Measurements from ENCODE around the gene SHISAL2B.

SHISAL2B gene

DNA sequence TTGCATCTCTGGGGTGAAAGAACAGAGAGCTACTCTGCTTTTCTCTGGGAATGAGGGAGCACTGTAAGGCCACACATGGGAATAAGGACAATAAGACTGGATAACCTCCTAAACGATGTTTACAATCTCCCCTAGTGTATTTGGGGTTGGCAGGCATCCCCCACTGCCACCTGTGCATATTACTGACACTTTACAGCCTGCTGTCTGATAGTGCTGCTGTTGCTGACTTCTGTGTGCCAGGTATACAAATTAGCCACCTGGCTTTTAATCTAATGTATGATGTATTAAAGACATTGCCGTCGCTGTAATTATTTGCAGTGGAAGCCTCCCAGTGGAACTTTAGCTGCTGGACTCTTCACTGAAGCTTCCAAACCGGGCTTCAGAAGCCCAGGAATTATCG lies 4.4 kb upstream of the SHISAL2B start:
- H3F3A ChIP-seq (ENCODE audit: insufficient read depth, low read length): no peaks in the 10 kb centered on the region
- no peak overlapping the region for H3K4me2 ChIP-seq (ENCODE audit: low read depth, low read length)
- H4K20me1 ChIP-seq (ENCODE audit: insufficient read depth, low read length): no peaks in the 10 kb centered on the region
- H3K36me3 ChIP-seq (replicated peaks; ENCODE audit: insufficient read depth, low read length): no peaks in the 10 kb centered on the region
- no peaks in the 10 kb centered on the region for H3K9me2 ChIP-seq (replicated peaks; ENCODE audit: insufficient read depth, low read length)
- TF ChIP-seq EZH2phosphoT487 (IDR thresholded peaks at IDR 0.05; ENCODE audit: low read length) (no peak), EZH2 (optimal IDR thresholded peaks at IDR 0.05; ENCODE audit: low read depth, low read length) (no peak)
- TF ChIP-seq, protein P1, sequence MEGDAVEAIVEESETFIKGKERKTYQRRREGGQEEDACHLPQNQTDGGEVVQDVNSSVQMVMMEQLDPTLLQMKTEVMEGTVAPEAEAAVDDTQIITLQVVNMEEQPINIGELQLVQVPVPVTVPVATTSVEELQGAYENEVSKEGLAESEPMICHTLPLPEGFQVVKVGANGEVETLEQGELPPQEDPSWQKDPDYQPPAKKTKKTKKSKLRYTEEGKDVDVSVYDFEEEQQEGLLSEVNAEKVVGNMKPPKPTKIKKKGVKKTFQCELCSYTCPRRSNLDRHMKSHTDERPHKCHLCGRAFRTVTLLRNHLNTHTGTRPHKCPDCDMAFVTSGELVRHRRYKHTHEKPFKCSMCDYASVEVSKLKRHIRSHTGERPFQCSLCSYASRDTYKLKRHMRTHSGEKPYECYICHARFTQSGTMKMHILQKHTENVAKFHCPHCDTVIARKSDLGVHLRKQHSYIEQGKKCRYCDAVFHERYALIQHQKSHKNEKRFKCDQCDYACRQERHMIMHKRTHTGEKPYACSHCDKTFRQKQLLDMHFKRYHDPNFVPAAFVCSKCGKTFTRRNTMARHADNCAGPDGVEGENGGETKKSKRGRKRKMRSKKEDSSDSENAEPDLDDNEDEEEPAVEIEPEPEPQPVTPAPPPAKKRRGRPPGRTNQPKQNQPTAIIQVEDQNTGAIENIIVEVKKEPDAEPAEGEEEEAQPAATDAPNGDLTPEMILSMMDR (IDR thresholded peaks at IDR 0.05; ENCODE audit: low read length): no peak
- H3K4me3 ChIP-seq (ENCODE audit: low read length): no peak overlapping the region
- no peak overlapping the region for H3K27ac ChIP-seq (ENCODE audit: low read length)
- no peaks in the 10 kb centered on the region for H3K4me1 ChIP-seq (ENCODE audit: low read length)
- no peaks in the 10 kb centered on the region for H3K27me3 ChIP-seq (replicated peaks; ENCODE audit: insufficient read depth, low read length)
- H3K79me2 ChIP-seq (ENCODE audit: low read length): no peaks in the 10 kb centered on the region
- H3K9me3 ChIP-seq (replicated peaks; ENCODE audit: insufficient read depth, low read length): no peaks in the 10 kb centered on the region
- H2AFZ ChIP-seq (ENCODE audit: low read length): no peak overlapping the region
- no peak overlapping the region for H3K9ac ChIP-seq (ENCODE audit: low read length)
- DNase-seq: no peak

DNA sequence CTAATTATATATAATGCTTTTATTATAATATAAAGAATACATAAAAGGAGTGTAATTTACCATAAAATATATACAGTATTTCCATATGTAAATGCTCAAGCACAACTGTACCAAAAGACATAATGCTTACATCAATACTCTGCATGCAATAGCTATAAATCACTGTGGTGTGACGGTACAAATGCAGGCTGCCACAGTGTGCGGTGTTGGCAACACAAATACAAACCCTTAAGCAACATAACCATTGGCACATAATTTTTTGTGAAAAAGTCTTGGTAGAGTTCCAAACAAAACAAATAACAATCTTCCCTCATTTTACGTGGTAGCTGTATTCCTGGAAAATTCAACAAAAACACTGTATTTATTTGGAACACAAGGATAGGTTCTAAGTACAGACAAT lies 1.9 kb upstream of the SHISAL2B start:
- no peak for DNase-seq
- Histone ChIP-seq H3K36me3 (replicated peaks; ENCODE audit: insufficient read depth, low read length) (no peaks in the 10 kb centered on the region), H3K4me2 (ENCODE audit: low read depth, low read length) (no peak overlapping the region), H4K20me1 (ENCODE audit: insufficient read depth, low read length) (no peaks in the 10 kb centered on the region), H3K27me3 (replicated peaks; ENCODE audit: insufficient read depth, low read length) (no peaks in the 10 kb centered on the region), H3K9me3 (replicated peaks; ENCODE audit: insufficient read depth, low read length) (no peaks in the 10 kb centered on the region), H3F3A (ENCODE audit: insufficient read depth, low read length) (no peaks in the 10 kb centered on the region), H3K27ac (ENCODE audit: low read length) (no peak overlapping the region), H3K9ac (ENCODE audit: low read length) (no peak overlapping the region), H3K79me2 (ENCODE audit: low read length) (no peaks in the 10 kb centered on the region), H3K9me2 (replicated peaks; ENCODE audit: insufficient read depth, low read length) (no peaks in the 10 kb centered on the region), H3K4me1 (ENCODE audit: low read length) (no peaks in the 10 kb centered on the region), H3K4me3 (ENCODE audit: low read length) (no peak overlapping the region), H2AFZ (ENCODE audit: low read length) (no peak overlapping the region)
- no peak for TF ChIP-seq EZH2phosphoT487 (IDR thresholded peaks at IDR 0.05; ENCODE audit: low read length)
- TF ChIP-seq, protein P1 (IDR thresholded peaks at IDR 0.05; ENCODE audit: low read length): no peak
- TF ChIP-seq EZH2 (optimal IDR thresholded peaks at IDR 0.05; ENCODE audit: low read depth, low read length): no peak

DNA sequence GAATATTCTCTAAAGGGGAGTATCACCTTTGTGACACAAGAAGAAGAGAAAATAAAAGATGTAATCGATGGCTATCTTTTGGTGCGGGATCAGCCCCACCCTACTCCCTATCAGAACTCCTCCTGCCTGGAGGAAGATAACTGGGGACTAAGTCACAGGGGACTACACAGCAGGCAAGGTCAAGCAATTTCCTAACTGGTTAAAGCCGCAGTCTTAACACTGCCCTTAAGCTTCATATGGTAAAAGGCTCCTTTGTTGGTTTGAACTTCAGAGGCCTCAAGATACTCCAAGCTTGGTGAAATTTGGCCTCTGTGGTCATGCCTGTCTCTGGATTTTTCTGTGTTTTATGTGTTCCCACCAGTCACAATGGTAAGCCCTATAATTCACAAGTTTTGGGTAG lies 1.3 kb upstream of the SHISAL2B start:
- H3K27me3 ChIP-seq (replicated peaks; ENCODE audit: insufficient read depth, low read length): no peaks in the 10 kb centered on the region

More for the DNA sequence above, 1.3 kb upstream of the SHISAL2B start:
- Histone ChIP-seq H4K20me1 (ENCODE audit: insufficient read depth, low read length) (no peaks in the 10 kb centered on the region), H3F3A (ENCODE audit: insufficient read depth, low read length) (no peaks in the 10 kb centered on the region), H3K27ac (ENCODE audit: low read length) (no peak overlapping the region), H3K9me3 (replicated peaks; ENCODE audit: insufficient read depth, low read length) (no peaks in the 10 kb centered on the region), H3K36me3 (replicated peaks; ENCODE audit: insufficient read depth, low read length) (no peaks in the 10 kb centered on the region), H3K4me2 (ENCODE audit: low read depth, low read length) (no peak overlapping the region), H3K4me1 (ENCODE audit: low read length) (no peaks in the 10 kb centered on the region), H3K9me2 (replicated peaks; ENCODE audit: insufficient read depth, low read length) (no peaks in the 10 kb centered on the region), H3K79me2 (ENCODE audit: low read length) (no peaks in the 10 kb centered on the region), H2AFZ (ENCODE audit: low read length) (no peak overlapping the region), H3K4me3 (ENCODE audit: low read length) (no peak overlapping the region), H3K9ac (ENCODE audit: low read length) (no peak overlapping the region)
- TF ChIP-seq EZH2phosphoT487 (IDR thresholded peaks at IDR 0.05; ENCODE audit: low read length): no peak
- TF ChIP-seq, protein P1 (IDR thresholded peaks at IDR 0.05; ENCODE audit: low read length): no peak
- no peak for TF ChIP-seq EZH2 (optimal IDR thresholded peaks at IDR 0.05; ENCODE audit: low read depth, low read length)
- DNase-seq: no peak

All from MM.1S (cell line).